Measurements from ENCODE around the gene KDM1B.
"Not testable (repeated sequence)": the region's sequence is repeated elsewhere in the genome, so short reads cannot be mapped to it uniquely, and the experiment has no call there.

KDM1B gene

GRCh38 chr6:18186540-18187250 is 31.5 kb downstream of the KDM1B start:
- no peak for DNase-seq (ENCODE audit: low read depth in 2 of 2)

- no peak for DNase-seq (ENCODE audit: low read depth in 2 of 2)
These were observed 32.5 kb downstream of the KDM1B start for GRCh38 chr6:18187701-18188100.

GRCh38 chr6:18189196-18189595 is 34.0 kb downstream of the KDM1B start:
- DNase-seq (ENCODE audit: low read depth in 2 of 2) = no peak

GRCh38 chr6:18192026-18192425 is 36.8 kb downstream of the KDM1B start:
- no peak for DNase-seq (ENCODE audit: low read depth in 2 of 2)

- no peak for DNase-seq (ENCODE audit: low read depth in 2 of 2)
These were observed 48.6 kb downstream of the KDM1B start for GRCh38 chr6:18203786-18204185.

GRCh38 chr6:18204691-18205090 is 49.5 kb downstream of the KDM1B start:
- DNase-seq (ENCODE audit: low read depth in 2 of 2) = no peak

- no peak for DNase-seq (ENCODE audit: low read depth in 2 of 2)
These were observed 51.4 kb downstream of the KDM1B start for GRCh38 chr6:18206591-18206990.

GRCh38 chr6:18207438-18207837 is 52.2 kb downstream of the KDM1B start:
- DNase-seq (ENCODE audit: low read depth in 2 of 2) = no peak

- no peak for DNase-seq (ENCODE audit: low read depth in 2 of 2)
These were observed 52.7 kb downstream of the KDM1B start for GRCh38 chr6:18207949-18208348.

- DNase-seq (ENCODE audit: low read depth in 2 of 2) = not testable (repeated sequence)
These were observed 53.6 kb downstream of the KDM1B start for GRCh38 chr6:18208778-18209177.

GRCh38 chr6:18209539-18210197 is 54.4 kb downstream of the KDM1B start:
- no peak for DNase-seq (ENCODE audit: low read depth in 2 of 2)

GRCh38 chr6:18210707-18211106 is 55.5 kb downstream of the KDM1B start:
- DNase-seq (ENCODE audit: low read depth in 2 of 2) = no peak

- DNase-seq (ENCODE audit: low read depth in 2 of 2) = peak; percentile 11 to 22
These were observed 56.1 kb downstream of the KDM1B start for GRCh38 chr6:18211338-18211737.

GRCh38 chr6:18212231-18212630 is 57.0 kb downstream of the KDM1B start:
- DNase-seq (ENCODE audit: low read depth in 2 of 2) = no peak

- no peak for DNase-seq (ENCODE audit: low read depth in 2 of 2)
These were observed 58.2 kb downstream of the KDM1B start for GRCh38 chr6:18213439-18213838.

GRCh38 chr6:18214003-18214402 is 58.8 kb downstream of the KDM1B start:
- no peak for DNase-seq (ENCODE audit: low read depth in 2 of 2)

GRCh38 chr6:18215436-18215835 is 60.2 kb downstream of the KDM1B start:
- DNase-seq (ENCODE audit: low read depth in 2 of 2) = no peak

- DNase-seq (ENCODE audit: low read depth in 2 of 2) = no peak
These were observed 61.2 kb downstream of the KDM1B start for GRCh38 chr6:18216411-18216810.

GRCh38 chr6:18218233-18218632 is 63.0 kb downstream of the KDM1B start:
- no peak for DNase-seq (ENCODE audit: low read depth in 2 of 2)

- DNase-seq (ENCODE audit: low read depth in 2 of 2) = no peak
These were observed 64.4 kb downstream of the KDM1B start for GRCh38 chr6:18219591-18219990.

- DNase-seq (ENCODE audit: low read depth in 2 of 2) = no peak
These were observed 66.0 kb downstream of the KDM1B start for GRCh38 chr6:18221288-18221615.

- not testable (repeated sequence) for DNase-seq (ENCODE audit: low read depth in 2 of 2)
These were observed 71.4 kb downstream of the KDM1B start for GRCh38 chr6:18226451-18227105.

- not testable (repeated sequence) for DNase-seq (ENCODE audit: low read depth in 2 of 2)
These were observed 71.9 kb downstream of the KDM1B start for GRCh38 chr6:18227166-18227565.
